ENCODE results near the gene ACTL8.

The ACTL8 gene

GRCh38 chr1:17773591-17774326 lies 18.6 kb downstream of the ACTL8 start:
- DNase-seq: no peak

- DNase-seq: no peak
These were observed 19.3 kb downstream of the ACTL8 start for GRCh38 chr1:17774452-17774851.

- DNase-seq: no peak
These were observed 20.7 kb downstream of the ACTL8 start for GRCh38 chr1:17775796-17776195.

- no peak for DNase-seq
These were observed 21.3 kb downstream of the ACTL8 start for GRCh38 chr1:17776426-17776825.

- no peak for DNase-seq
These were observed 22.2 kb downstream of the ACTL8 start for GRCh38 chr1:17777330-17777729.

GRCh38 chr1:17777818-17778217 lies 22.7 kb downstream of the ACTL8 start:
- no peak for DNase-seq

- DNase-seq: no peak
These were observed 25.8 kb downstream of the ACTL8 start for GRCh38 chr1:17780916-17781315.

- DNase-seq: no peak
These were observed 34.8 kb downstream of the ACTL8 start for GRCh38 chr1:17789926-17790325.

- DNase-seq: no peak
These were observed 35.4 kb downstream of the ACTL8 start for GRCh38 chr1:17790383-17791054.

- DNase-seq: no peak
These were observed 35.9 kb downstream of the ACTL8 start for GRCh38 chr1:17791055-17791390.

GRCh38 chr1:17791480-17791879 lies 36.3 kb downstream of the ACTL8 start:
- no peak for DNase-seq

- no peak for DNase-seq
These were observed 37.3 kb downstream of the ACTL8 start for GRCh38 chr1:17792421-17792820.

GRCh38 chr1:17795081-17795809 lies 40.1 kb downstream of the ACTL8 start:
- DNase-seq: no peak

- no peak for DNase-seq
These were observed 40.9 kb downstream of the ACTL8 start for GRCh38 chr1:17795836-17796645.

- DNase-seq: no peak
These were observed 42.3 kb downstream of the ACTL8 start for GRCh38 chr1:17797478-17797877.

GRCh38 chr1:17798011-17798410 lies 42.9 kb downstream of the ACTL8 start:
- no peak for DNase-seq

- DNase-seq: no peak
These were observed 43.8 kb downstream of the ACTL8 start for GRCh38 chr1:17798799-17799382.

- DNase-seq: no peak
These were observed 44.5 kb downstream of the ACTL8 start for GRCh38 chr1:17799642-17800041.

GRCh38 chr1:17802164-17802563 lies 47.0 kb downstream of the ACTL8 start:
- no peak for DNase-seq

GRCh38 chr1:17802945-17803344 lies 47.8 kb downstream of the ACTL8 start:
- no peak for DNase-seq

- DNase-seq: no peak
These were observed 50.9 kb downstream of the ACTL8 start for GRCh38 chr1:17805869-17806684.

- no peak for DNase-seq
These were observed 53.7 kb downstream of the ACTL8 start for GRCh38 chr1:17808816-17809215.

All from NCI-H1417 treated with DMSO at 0.1 percent for 48 hours (cell line).